OCI-LY7 (cell line): ENCODE data around the gene RAD51AP2. TPM values are rescaled to one million over a fixed set of nuclear protein-coding genes. Genes with fewer than 3 reads are reported as not detected.

ENCODE experiments used
- BruUV-seq: library from RNA; stranded (reverse); fragments of 400-500 nt; replicated peaks from 2 replicates; lab custom pipeline; 2021; lab: Mats Ljungman, UMichigan
- CTCF ChIA-PET: fragments of 300-600 bp; sonication (Branson Sonifier 250); formaldehyde crosslinking; loops from one replicate; lab custom pipeline; 2022; ENCODE audit warnings: antibody characterized with exemption; ENCODE audit not compliant: unreplicated experiment; lab: Charles Lee
- POLR2A ChIA-PET: fragments of 300-600 bp; sonication (Branson Sonifier 250); formaldehyde crosslinking; loops from one replicate; lab custom pipeline; 2022; ENCODE audit warnings: antibody characterized with exemption; lab: Charles Lee
- DNase-seq: peaks from one replicate; pipeline ENCODE4 v3.0.0-alpha.2; 2015; ENCODE audit warnings: low spot score
- H2AFZ ChIP-seq: fragments of 200-600 bp; sonication (generic), shearing (Covaris generic); 2 replicates; pipeline ENCODE4 v1.6.1; 2014; ENCODE audit warnings: mild to moderate bottlenecking, antibody characterized with exemption, low read length, moderate library complexity
- H3K27ac ChIP-seq: fragments of 200-600 bp; sonication (generic); 2 replicates; pipeline ENCODE4 v1.5.1; 2014; ENCODE audit warnings: mixed run types, low read depth, mild to moderate bottlenecking, moderate library complexity, low read length, inconsistent platforms; ENCODE audit not compliant: poor library complexity, severe bottlenecking
- H3K36me3 ChIP-seq: fragments of 200-600 bp; sonication (generic); 2 replicates; pipeline ENCODE4 v1.6.1; 2014; ENCODE audit warnings: mild to moderate bottlenecking, antibody characterized with exemption, low read length, moderate library complexity, mixed read lengths; ENCODE audit not compliant: insufficient read depth
- H3K4me1 ChIP-seq: fragments of 200-600 bp; sonication (generic); 2 replicates; pipeline ENCODE4 v1.5.1; 2014; ENCODE audit warnings: mild to moderate bottlenecking, low read length; ENCODE audit not compliant: insufficient read depth, poor library complexity, severe bottlenecking
- H3K4me2 ChIP-seq: fragments of 200-600 bp; sonication (generic); 2 replicates; pipeline ENCODE4 v1.6.1; 2014; ENCODE audit warnings: mild to moderate bottlenecking, low read length
- H3K4me3 ChIP-seq: fragments of 200-600 bp; sonication (generic); 2 replicates; pipeline ENCODE4 v1.5.1; 2014; ENCODE audit warnings: mild to moderate bottlenecking, low read depth, low read length; ENCODE audit not compliant: poor library complexity, severe bottlenecking
- H3K79me2 ChIP-seq: fragments of 200-600 bp; sonication (generic); 2 replicates; pipeline ENCODE4 v1.6.1; 2016; ENCODE audit warnings: low read depth, mild to moderate bottlenecking, low read length, moderate library complexity, mixed read lengths; ENCODE audit not compliant: insufficient read depth
- H3K9me2 ChIP-seq: fragments of 200-600 bp; sonication (generic); 2 replicates; pipeline ENCODE4 v1.6.1; 2016; ENCODE audit warnings: mild to moderate bottlenecking, low read length, mixed read lengths; ENCODE audit not compliant: insufficient read depth
- H3K9me3 ChIP-seq: fragments of 200-600 bp; sonication (generic); 2 replicates; pipeline ENCODE4 v1.6.1; 2014; ENCODE audit warnings: mild to moderate bottlenecking, mixed run types, low read length, mixed read lengths
- H4K20me1 ChIP-seq: fragments of 200-600 bp; sonication (generic); 2 replicates; pipeline ENCODE4 v1.6.1; 2014; ENCODE audit warnings: mild to moderate bottlenecking, antibody characterized with exemption, low read length, moderate library complexity, mixed read lengths; ENCODE audit not compliant: insufficient read depth
- CTCF ChIP-seq: fragments of 200-600 bp; sonication (generic); conservative IDR thresholded peaks from 2 replicates; pipeline ENCODE4 v1.5.1; 2014; ENCODE audit warnings: mild to moderate bottlenecking, antibody characterized with exemption, low read length, moderate library complexity, mixed read lengths
- EZH2phosphoT487 ChIP-seq: fragments of 200-600 bp; sonication (generic); IDR thresholded peaks from 2 replicates; pipeline ENCODE4 v1.6.1; 2018; ENCODE audit warnings: low read depth, borderline replicate concordance, mild to moderate bottlenecking, mixed run types, antibody characterized with exemption, low read length, moderate library complexity, mixed read lengths
- intact Hi-C: fragments of 100-400 bp; cut with micrococcal nuclease; formaldehyde crosslinking; loops from one replicate; pipeline ENCODE4 v1.10.0; 2022; ENCODE audit not compliant: unreplicated experiment
- total RNA-seq, 2 experiments: library from RNA; depleted of rRNA in 1 of 2; stranded (reverse); fragments of >200 nt in 1 of 2; shearing (Covaris generic) in 1 of 2; gene quantifications; 2 replicates each; pipeline ENCODE4 v1.2.3, GENCODE V29; 2014 to 2022

Gene RAD51AP2
- total RNA-seq, 2 experiments from 2014 or later, result 0.35 TPM; not detected in 1

GRCh38 chr2:17558053-17558452 lies 39.8 kb upstream of the RAD51AP2 start:
- no peaks in the 10 kb centered on the region for H4K20me1 ChIP-seq
- H3K79me2 ChIP-seq, result no peaks in the 10 kb centered on the region
- H3K27ac ChIP-seq, result no peak overlapping the region
- no peaks in the 10 kb centered on the region for H3K9me2 ChIP-seq
- no peak overlapping the region for H3K4me2 ChIP-seq
- H3K36me3 ChIP-seq, result no peaks in the 10 kb centered on the region
- intact Hi-C loops, result no loop called here
- CTCF ChIA-PET, result no interaction called here
- TF ChIP-seq EZH2phosphoT487 (no peak), CTCF (no peak)
- H2AFZ ChIP-seq, result no peak overlapping the region
- DNase-seq, result no peak
- H3K4me1 ChIP-seq, result no peaks in the 10 kb centered on the region
- H3K9me3 ChIP-seq, result no peaks in the 10 kb centered on the region
- POLR2A ChIA-PET, result no interaction called here
- no peak overlapping the region for H3K4me3 ChIP-seq
- no TSS peak for BruUV-seq

GRCh38 chr2:17557596-17557995 lies 39.4 kb upstream of the RAD51AP2 start:
- Histone ChIP-seq H3K9me3 (no peaks in the 10 kb centered on the region), H4K20me1 (no peaks in the 10 kb centered on the region), H3K4me2 (no peak overlapping the region), H3K4me3 (no peak overlapping the region), H3K36me3 (no peaks in the 10 kb centered on the region), H3K79me2 (no peaks in the 10 kb centered on the region), H3K9me2 (no peaks in the 10 kb centered on the region), H3K27ac (no peak overlapping the region), H2AFZ (no peak overlapping the region), H3K4me1 (no peaks in the 10 kb centered on the region)
- no peak for TF ChIP-seq CTCF
- TF ChIP-seq EZH2phosphoT487, result no peak
- POLR2A ChIA-PET, result no interaction called here
- no TSS peak for BruUV-seq
- CTCF ChIA-PET, result interaction anchor here (0.5 kb wide), 1 partner anchor 49 kb away, joined by 3 read pairs; no protein-coding TSS in a partner anchor
- intact Hi-C loops, result no loop called here
- no peak for DNase-seq

- no peak for DNase-seq
- no peaks in the 10 kb centered on the region for H3K36me3 ChIP-seq
- POLR2A ChIA-PET, result no interaction called here
- no peak overlapping the region for H3K27ac ChIP-seq
- no peak overlapping the region for H2AFZ ChIP-seq
- no peak for TF ChIP-seq CTCF
- TF ChIP-seq EZH2phosphoT487, result no peak
- H3K79me2 ChIP-seq, result no peaks in the 10 kb centered on the region
- H3K9me2 ChIP-seq, result no peaks in the 10 kb centered on the region
- intact Hi-C loops, result no loop called here
- no peaks in the 10 kb centered on the region for H4K20me1 ChIP-seq
- H3K9me3 ChIP-seq, result no peaks in the 10 kb centered on the region
- no peak overlapping the region for H3K4me3 ChIP-seq
- H3K4me2 ChIP-seq, result no peak overlapping the region
- no peaks in the 10 kb centered on the region for H3K4me1 ChIP-seq
- BruUV-seq, result no TSS peak
- CTCF ChIA-PET, result interaction anchor here (1.0 kb wide), 1 partner anchor 15 kb away, joined by 3 read pairs; the partner anchor contains the start of gene VSNL1
These were observed 36.9 kb upstream of the RAD51AP2 start for GRCh38 chr2:17555150-17555549.
